Lower leg skin (tissue), 4 donors: ENCODE data around the gene CD151. TPM values are rescaled to one million over a fixed set of nuclear protein-coding genes. Genes with fewer than 3 reads are reported as not detected.

ENCODE experiments used
- DNase-seq, 2 donors: peaks; one replicate each; pipeline ENCODE4 v3.0.0-alpha.2; 2019; ENCODE audit warnings: low spot score in 2 of 2
- H3K4me3 ChIP-seq: fragments of 200-600 bp; sonication (generic); 2 replicates; pipeline ENCODE4 v1.5.1; 2017; ENCODE audit warnings: mild to moderate bottlenecking, low read depth; ENCODE audit not compliant: poor library complexity, severe bottlenecking
- CTCF ChIP-seq, 3 donors: fragments of 450-650 bp; IDR thresholded peaks; one replicate each; pipeline ENCODE4 v1.5.1; 2016; ENCODE audit warnings: antibody characterized with exemption in 3 of 3, mild to moderate bottlenecking in 3 of 3, moderate library complexity in 2 of 3
- POLR2A ChIP-seq, 2 donors: fragments of 450-650 bp; IDR thresholded peaks; one replicate each; pipeline ENCODE4 v1.6.1; 2016 to 2017; ENCODE audit warnings: antibody characterized with exemption in 2 of 2, mild to moderate bottlenecking in 1 of 2, moderate library complexity in 1 of 2
- WGBS, 2 donors: methylation state at CpG; one replicate each; pipeline ENCODE4 v1.1.5; 2018; 5-methylcytosine and 5-hydroxymethylcytosine counted together
- intact Hi-C: fragments of 100-400 bp; cut with DNase I; formaldehyde crosslinking; loops from one replicate; pipeline ENCODE4 v1.15.0; 2023; ENCODE audit warnings: low total_unique reads
- total RNA-seq, 4 donors: library from RNA; depleted of rRNA; stranded (reverse); fragments of >200 nt; gene quantifications; one replicate each; pipeline ENCODE4 v1.1.0, GENCODE V29; 2016

Gene CD151
- total RNA-seq, 4 donors from 2014 or later = 124 to 186 (median 157) TPM

GRCh38 chr11:841981-842369 lies 9.2 kb downstream of the CD151 start:
- intact Hi-C loops = loop anchor here (5.0 kb wide), 1 partner anchor 210 kb away; no protein-coding TSS in a partner anchor
- peak overlapping the region; percentile 97 for H3K4me3 ChIP-seq
- no peak for DNase-seq
- WGBS, 2 donors = 1% methylated on average over 14 of the region's 27 CpGs
- no peak for TF ChIP-seq POLR2A (IDR thresholded peaks at IDR 0.05)
- no peak for TF ChIP-seq CTCF (IDR thresholded peaks at IDR 0.05)

- DNase-seq = peak; percentile 87 to 98
- intact Hi-C loops = loop anchor here (5.0 kb wide), 1 partner anchor 210 kb away; no protein-coding TSS in a partner anchor
- H3K4me3 ChIP-seq = peak within 1 kb of the TSS; percentile 97
- 1 to 2% methylated on average over 10 to 25 of the region's 87 CpGs for WGBS, 2 donors
- TF ChIP-seq CTCF (IDR thresholded peaks at IDR 0.05) (no peak), POLR2A (IDR thresholded peaks at IDR 0.05) (peak in 1 of 2 donors; percentile 68)
Measured at GRCh38 chr11:842370-843002, 9.7 kb downstream of the CD151 start, which contains the start of the genes POLR2L and TSPAN4. TSS of gene POLR2L (minus strand) at chr11:842529. CDS start at chr11:842508, 21 bp downstream. TSS of gene TSPAN4 (plus strand) at chr11:842852. CDS start at chr11:850305, 7,453 bp downstream.

GRCh38 chr11:843086-843734 lies 10.5 kb downstream of the CD151 start:
- intact Hi-C loops = loop anchor here (5.0 kb wide), 1 partner anchor 209 kb away; no protein-coding TSS in a partner anchor
- TF ChIP-seq CTCF (IDR thresholded peaks at IDR 0.05) (no peak), POLR2A (IDR thresholded peaks at IDR 0.05) (no peak)
- no peak for DNase-seq
- WGBS, 2 donors = 0% methylated on average over 19 to 37 of the region's 53 CpGs
- peak overlapping the region; percentile 97 for H3K4me3 ChIP-seq

- TF ChIP-seq CTCF (IDR thresholded peaks at IDR 0.05) (no peak), POLR2A (IDR thresholded peaks at IDR 0.05) (no peak)
- intact Hi-C loops = loop anchor here (5.0 kb wide), 1 partner anchor 208 kb away; no protein-coding TSS in a partner anchor
Measured at GRCh38 chr11:843818-844692, 11.3 kb downstream of the CD151 start.

More at GRCh38 chr11:843818-844692, 11.3 kb downstream of the CD151 start:
- peak overlapping the region; percentile 97 for H3K4me3 ChIP-seq
- DNase-seq = peak; percentile 95 to 99
- WGBS, 2 donors = 1 to 4% methylated on average over 16 to 22 of the region's 25 CpGs
